ENCODE measurements around the gene DUSP3.

The DUSP3 gene

DNA sequence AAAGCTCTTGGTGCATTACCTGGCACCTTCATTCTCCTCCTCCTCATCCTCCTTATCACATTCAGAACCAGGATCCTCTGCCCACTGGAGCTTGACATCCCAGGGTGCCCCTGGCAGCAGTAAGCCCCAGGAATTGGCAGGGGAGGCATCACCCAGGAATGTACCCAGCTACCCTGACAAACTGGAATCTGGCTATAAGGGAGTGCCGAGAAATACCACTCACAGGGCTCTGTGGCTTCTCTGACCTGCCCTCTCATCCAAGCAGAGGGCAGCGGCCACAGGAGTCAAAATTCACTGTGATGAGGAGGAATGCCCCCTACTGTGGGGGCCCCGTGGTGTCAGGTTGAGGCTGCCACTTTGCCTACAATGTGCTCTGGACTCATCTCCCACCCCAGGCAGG lies 34.6 kb upstream of the DUSP3 start:
- TF ChIP-seq FOXP2 (optimal IDR thresholded peaks at IDR 0.05; ENCODE audit: borderline replicate concordance, extremely low read depth, extremely low read length, insufficient read depth): no peak
- TF ChIP-seq, protein P1, sequence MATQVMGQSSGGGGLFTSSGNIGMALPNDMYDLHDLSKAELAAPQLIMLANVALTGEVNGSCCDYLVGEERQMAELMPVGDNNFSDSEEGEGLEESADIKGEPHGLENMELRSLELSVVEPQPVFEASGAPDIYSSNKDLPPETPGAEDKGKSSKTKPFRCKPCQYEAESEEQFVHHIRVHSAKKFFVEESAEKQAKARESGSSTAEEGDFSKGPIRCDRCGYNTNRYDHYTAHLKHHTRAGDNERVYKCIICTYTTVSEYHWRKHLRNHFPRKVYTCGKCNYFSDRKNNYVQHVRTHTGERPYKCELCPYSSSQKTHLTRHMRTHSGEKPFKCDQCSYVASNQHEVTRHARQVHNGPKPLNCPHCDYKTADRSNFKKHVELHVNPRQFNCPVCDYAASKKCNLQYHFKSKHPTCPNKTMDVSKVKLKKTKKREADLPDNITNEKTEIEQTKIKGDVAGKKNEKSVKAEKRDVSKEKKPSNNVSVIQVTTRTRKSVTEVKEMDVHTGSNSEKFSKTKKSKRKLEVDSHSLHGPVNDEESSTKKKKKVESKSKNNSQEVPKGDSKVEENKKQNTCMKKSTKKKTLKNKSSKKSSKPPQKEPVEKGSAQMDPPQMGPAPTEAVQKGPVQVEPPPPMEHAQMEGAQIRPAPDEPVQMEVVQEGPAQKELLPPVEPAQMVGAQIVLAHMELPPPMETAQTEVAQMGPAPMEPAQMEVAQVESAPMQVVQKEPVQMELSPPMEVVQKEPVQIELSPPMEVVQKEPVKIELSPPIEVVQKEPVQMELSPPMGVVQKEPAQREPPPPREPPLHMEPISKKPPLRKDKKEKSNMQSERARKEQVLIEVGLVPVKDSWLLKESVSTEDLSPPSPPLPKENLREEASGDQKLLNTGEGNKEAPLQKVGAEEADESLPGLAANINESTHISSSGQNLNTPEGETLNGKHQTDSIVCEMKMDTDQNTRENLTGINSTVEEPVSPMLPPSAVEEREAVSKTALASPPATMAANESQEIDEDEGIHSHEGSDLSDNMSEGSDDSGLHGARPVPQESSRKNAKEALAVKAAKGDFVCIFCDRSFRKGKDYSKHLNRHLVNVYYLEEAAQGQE (IDR thresholded peaks at IDR 0.05; ENCODE audit: insufficient read depth in 1 of 2, low read depth in 2 of 2, low read length in 2 of 2): no peak
- TF ChIP-seq POLR2AphosphoS5 (IDR thresholded peaks at IDR 0.05; ENCODE audit: low read depth, low read length): no peak
- no peak for TF ChIP-seq SIN3A (IDR thresholded peaks at IDR 0.05; ENCODE audit: borderline replicate concordance, insufficient read depth, low read length)
- TF ChIP-seq TAF1 (IDR thresholded peaks at IDR 0.05; ENCODE audit: borderline replicate concordance, insufficient read depth, low read length): no peak

DNA sequence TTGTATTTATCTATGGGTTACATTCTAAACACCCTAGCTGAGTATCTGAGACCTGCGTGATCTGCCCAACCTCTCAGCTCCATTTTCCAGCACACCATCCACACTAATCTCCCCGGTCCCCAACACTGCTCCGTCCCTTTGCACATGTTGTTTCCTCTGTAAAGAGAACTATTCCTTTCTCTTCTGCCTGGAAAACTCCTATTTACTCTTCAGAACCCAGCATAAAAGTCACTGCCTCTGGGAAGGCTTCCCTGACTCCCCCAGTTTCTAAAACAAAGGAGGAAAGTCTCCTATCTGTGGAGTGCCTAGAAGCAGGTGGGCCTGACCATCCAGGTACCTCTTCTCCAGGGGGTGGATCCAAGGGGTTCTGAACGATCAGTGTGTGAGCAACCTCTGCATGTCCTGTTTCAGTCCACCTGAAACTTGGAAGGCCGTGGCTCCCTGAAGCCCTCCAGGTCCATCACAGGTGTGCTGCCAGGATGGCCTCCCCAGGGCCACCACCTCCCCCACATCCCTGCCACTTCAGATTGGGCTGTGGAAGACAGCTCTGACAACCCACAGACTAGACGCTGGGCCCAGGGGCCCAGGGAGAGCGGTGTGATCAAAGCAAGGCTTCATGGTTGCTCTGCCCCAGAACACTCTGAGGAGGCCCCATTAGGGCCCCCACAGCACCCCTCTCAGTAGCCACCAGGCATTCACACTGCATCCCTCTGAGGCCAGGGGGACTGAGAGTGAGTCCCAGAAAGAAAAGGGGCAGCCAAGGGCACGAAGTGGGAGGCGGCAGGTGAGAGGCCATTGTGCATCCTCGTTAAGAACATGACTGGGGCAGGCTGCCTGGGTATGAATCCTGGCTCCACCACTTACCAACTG lies 33.9 kb upstream of the DUSP3 start:
- no peak for TF ChIP-seq TAF1 (IDR thresholded peaks at IDR 0.05; ENCODE audit: borderline replicate concordance, insufficient read depth, low read length)

DNA sequence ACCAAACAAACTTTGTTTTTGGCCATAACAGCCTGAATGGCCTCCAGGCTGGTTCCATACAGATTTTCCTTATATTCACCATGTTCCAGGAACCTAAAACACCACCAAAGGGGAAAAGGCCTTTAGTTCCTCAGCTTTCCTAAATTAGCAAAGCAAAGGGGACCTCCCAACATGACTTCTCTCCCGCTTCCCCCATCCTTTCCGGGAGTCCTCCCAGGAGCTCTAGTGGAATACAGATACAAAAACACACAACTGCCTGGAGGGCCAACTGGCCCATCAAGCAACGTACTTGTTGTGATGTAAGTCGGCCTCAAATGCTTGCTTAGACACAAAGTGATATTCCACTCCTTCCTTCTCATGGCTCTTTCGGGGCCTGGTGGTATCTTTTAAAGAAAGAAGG lies 32.0 kb upstream of the DUSP3 start:
- TF ChIP-seq POLR2AphosphoS5 (IDR thresholded peaks at IDR 0.05; ENCODE audit: low read depth, low read length) (no peak), FOXP2 (optimal IDR thresholded peaks at IDR 0.05; ENCODE audit: borderline replicate concordance, extremely low read depth, extremely low read length, insufficient read depth) (no peak), TAF1 (IDR thresholded peaks at IDR 0.05; ENCODE audit: borderline replicate concordance, insufficient read depth, low read length) (no peak), SIN3A (IDR thresholded peaks at IDR 0.05; ENCODE audit: borderline replicate concordance, insufficient read depth, low read length) (no peak)
- TF ChIP-seq, protein P1 (IDR thresholded peaks at IDR 0.05; ENCODE audit: insufficient read depth in 1 of 2, low read depth in 2 of 2, low read length in 2 of 2): no peak

DNA sequence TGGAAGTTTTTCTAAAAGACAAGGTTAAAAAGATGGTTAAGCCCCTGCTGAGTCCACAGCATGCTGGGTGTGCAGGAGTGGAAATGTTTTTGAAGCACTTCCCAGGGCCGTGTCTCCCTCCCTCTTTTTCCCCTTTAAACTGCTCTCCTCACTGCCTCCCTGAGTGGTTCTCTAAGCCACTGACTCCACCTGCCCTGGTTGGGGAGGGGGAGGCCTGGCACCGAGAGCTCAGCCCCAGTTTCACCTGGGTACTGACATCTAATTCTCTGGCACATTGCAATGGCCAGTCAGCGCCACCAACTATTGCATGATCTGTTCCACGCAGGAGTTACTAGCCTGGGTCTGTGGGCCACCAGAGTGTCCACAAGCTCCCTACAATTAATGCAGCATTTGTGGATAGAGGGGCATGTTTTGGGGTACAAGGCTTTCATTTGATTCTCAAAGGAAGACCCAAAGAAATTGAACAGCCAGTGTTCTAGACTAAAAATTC lies 31.5 kb upstream of the DUSP3 start:
- no peak for TF ChIP-seq TAF1 (IDR thresholded peaks at IDR 0.05; ENCODE audit: borderline replicate concordance, insufficient read depth, low read length)
- TF ChIP-seq, protein P1 (IDR thresholded peaks at IDR 0.05; ENCODE audit: insufficient read depth in 1 of 2, low read depth in 2 of 2, low read length in 2 of 2): no peak
- no peak for TF ChIP-seq POLR2AphosphoS5 (IDR thresholded peaks at IDR 0.05; ENCODE audit: low read depth, low read length)
- TF ChIP-seq FOXP2 (optimal IDR thresholded peaks at IDR 0.05; ENCODE audit: borderline replicate concordance, extremely low read depth, extremely low read length, insufficient read depth): no peak
- no peak for TF ChIP-seq SIN3A (IDR thresholded peaks at IDR 0.05; ENCODE audit: borderline replicate concordance, insufficient read depth, low read length)

DNA sequence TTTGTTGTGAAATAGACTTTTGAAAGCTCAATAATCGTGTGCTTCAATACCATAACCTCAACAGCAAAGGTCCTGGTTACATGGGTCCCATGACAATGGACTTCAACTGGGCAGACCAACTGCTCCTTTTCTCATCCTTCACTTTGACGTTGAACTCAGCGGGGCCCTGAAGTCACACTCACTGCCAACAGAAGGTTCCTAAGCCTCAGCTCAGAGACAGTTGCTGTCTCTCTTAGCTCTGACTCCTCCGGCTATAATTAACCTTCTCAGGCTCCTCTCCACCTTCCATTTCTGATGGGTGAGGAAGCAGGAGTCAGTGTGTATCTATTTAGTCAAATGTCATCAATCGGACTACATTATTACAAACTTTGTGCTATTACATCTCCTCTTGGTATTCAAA lies 30.3 kb upstream of the DUSP3 start:
- TF ChIP-seq TAF1 (IDR thresholded peaks at IDR 0.05; ENCODE audit: borderline replicate concordance, insufficient read depth, low read length) (no peak), FOXP2 (optimal IDR thresholded peaks at IDR 0.05; ENCODE audit: borderline replicate concordance, extremely low read depth, extremely low read length, insufficient read depth) (no peak), SIN3A (IDR thresholded peaks at IDR 0.05; ENCODE audit: borderline replicate concordance, insufficient read depth, low read length) (no peak), POLR2AphosphoS5 (IDR thresholded peaks at IDR 0.05; ENCODE audit: low read depth, low read length) (no peak)
- TF ChIP-seq, protein P1 (IDR thresholded peaks at IDR 0.05; ENCODE audit: insufficient read depth in 1 of 2, low read depth in 2 of 2, low read length in 2 of 2): no peak

Data from PFSK-1 (cell line).